ENCODE results near the gene MIDN.

MIDN gene

GRCh38 chr19:1282588-1283206 lies 34.3 kb downstream of the MIDN start:
- no peak for DNase-seq (ENCODE audit: low spot score)

GRCh38 chr19:1283207-1283916 lies 35.0 kb downstream of the MIDN start:
- DNase-seq (ENCODE audit: low spot score), result no peak

DNA sequence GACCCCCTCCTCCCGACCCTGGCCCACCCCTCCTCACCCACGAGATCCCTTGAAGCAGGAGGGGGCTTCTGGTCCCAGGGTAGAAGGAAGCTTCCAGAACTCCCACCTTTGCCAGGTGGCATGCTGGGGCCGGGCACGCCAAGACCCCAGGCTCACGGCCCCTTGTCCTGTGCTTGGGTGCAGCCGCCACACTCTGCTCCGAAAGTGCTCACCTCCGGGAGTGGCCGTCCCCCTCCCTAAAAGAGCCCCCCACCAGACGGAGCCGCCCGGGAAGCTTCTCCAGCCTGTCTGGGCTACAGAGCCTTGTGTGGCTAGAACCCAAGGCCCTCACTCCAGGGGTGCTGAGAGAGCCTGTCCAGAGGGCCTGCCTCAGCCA lies 35.5 kb downstream of the MIDN start:
- no peak for DNase-seq (ENCODE audit: low spot score)

GRCh38 chr19:1284293-1284978 lies 36.1 kb downstream of the MIDN start:
- no peak for DNase-seq (ENCODE audit: low spot score)

- DNase-seq (ENCODE audit: low spot score), result no peak
These were observed 36.8 kb downstream of the MIDN start for GRCh38 chr19:1284979-1285736.

- no peak for DNase-seq (ENCODE audit: low spot score)
These were observed 37.5 kb downstream of the MIDN start, which contains the start of gene EFNA2 for GRCh38 chr19:1285737-1286360. TSS of gene EFNA2 (plus strand) at chr19:1285873. CDS start at chr19:1286169, 296 bp downstream.

GRCh38 chr19:1286487-1287353 lies 38.3 kb downstream of the MIDN start:
- DNase-seq (ENCODE audit: low spot score), result no peak

DNA sequence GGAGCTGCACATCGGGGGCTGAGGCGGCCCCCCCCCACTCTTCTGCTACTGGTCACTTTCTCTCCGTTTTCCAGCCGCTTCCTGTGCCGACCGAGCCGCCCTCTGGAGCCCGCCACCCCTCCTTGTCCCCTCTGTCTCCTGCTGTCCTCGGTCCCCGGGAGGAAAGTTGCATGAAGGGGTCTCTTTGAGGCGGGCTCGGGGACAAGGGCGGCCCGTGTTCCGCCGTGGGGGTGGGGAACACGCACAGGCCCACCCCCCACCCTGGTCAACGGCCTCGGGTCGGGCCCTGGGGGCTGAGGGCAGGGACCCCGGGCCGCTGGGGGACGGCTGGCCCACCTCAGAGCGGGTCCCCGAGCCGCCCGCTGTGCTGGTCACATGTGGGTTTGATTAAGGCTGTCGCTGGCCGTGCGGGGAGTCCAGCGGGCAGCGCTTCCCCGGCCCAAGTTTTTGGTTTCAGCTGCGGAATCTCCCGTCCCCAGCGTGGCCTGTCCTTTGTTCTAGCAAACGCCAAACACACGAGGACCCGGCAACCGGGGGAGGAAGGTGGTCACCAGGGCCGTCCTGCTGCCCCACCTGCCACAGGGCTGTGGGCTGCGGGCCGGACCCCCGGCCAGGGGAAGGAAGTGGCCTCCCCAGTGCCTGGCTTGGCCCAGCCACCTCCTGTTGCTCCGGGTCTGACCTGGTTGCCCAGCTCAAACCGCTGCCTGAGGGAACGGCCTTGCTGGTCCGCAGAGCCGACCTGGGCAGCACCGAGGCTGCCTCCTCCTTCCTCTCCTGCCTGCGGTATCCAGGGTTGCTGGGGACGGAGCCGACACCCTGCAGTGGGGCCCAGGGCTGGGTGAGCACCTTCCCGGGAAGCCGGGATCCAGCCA lies 39.2 kb downstream of the MIDN start:
- DNase-seq (ENCODE audit: low spot score), result no peak

DNA sequence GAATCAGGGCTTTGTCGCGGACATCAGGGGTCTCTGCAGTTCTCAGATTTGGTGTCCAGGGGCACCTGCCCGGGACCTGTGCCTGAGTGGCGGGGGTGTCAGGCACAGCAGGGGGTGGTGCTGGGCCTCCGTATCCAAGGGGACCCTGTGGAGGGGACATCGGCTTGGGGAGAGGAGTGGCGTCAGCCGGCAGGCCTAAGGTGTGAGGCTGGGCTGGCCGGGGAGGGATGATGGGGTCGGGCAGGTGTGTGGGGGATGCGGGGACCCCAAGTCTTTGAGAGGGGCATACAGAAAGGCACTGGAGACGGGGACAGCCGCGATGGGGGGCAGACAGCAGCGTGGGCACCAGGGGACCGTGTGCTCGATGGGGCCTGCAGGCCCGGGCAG lies 39.8 kb downstream of the MIDN start:
- DNase-seq (ENCODE audit: low spot score), result no peak

GRCh38 chr19:1288833-1289685 lies 40.7 kb downstream of the MIDN start:
- no peak for DNase-seq (ENCODE audit: low spot score)

DNA sequence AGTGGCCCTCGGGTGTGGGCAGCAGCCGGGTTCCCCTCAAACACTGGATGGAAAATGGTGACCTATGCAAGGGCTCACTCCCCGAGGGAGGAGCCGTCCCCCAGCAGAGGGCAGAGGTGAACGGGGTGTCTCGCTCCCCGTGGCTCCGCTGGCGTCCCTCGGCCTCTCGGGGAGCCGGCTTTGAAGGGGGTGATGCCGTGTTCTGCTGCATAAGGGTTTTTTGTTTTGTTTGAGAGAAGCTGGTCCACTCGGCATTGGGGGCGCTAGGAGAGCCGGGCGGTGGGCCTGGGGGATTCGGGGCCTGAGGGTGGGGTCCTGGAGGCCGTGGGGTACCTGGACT lies 41.3 kb downstream of the MIDN start:
- no peak for DNase-seq (ENCODE audit: low spot score)

- no peak for DNase-seq (ENCODE audit: low spot score)
These were observed 41.9 kb downstream of the MIDN start for GRCh38 chr19:1290196-1290702.

DNA sequence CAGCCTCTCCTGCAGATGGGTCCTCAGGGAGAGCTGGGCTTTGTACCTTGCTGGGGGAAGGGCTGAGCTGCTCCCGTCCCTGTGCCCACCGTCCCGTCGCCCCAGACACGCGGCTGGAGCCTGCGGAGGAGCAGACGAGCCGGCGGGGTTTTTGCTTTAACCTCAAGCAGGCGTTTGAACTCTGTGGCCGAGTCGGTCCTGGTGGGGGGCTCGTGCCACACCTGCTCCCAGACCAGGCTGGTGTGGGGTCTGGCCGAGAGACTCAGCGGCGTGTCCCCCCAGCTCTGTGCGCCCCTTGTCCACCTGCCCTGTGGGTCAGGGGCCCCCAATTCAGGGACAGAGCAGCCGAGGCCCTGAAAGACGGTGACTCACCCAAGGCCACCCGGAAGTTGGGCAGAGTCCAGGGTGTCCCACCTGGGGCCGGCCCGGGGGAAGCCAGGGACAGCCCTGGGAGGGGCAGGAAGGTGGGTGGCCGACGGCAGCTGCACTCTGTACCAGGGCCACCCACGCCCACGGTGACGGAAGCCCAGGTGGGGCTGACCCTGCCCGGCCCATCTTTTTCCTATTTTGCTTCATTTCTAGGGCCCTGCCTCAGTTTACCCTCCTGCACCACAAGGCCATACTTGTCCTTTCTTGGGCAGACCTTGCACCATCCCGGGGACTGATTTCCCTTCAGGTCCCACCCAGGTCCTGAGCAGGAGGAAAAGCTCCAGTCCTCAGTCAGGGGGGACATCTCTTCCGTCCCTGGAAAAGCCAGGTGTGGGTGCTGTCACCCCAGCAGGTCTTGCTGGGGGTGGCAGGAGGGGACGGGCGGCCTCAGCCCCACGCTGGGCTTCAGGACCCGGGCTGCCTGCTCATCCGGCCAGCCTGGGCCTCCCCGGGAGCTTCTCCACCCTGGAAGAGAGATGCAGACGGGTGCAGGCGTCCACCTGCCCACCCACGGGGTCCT lies 42.6 kb downstream of the MIDN start:
- no peak for DNase-seq (ENCODE audit: low spot score)

DNA sequence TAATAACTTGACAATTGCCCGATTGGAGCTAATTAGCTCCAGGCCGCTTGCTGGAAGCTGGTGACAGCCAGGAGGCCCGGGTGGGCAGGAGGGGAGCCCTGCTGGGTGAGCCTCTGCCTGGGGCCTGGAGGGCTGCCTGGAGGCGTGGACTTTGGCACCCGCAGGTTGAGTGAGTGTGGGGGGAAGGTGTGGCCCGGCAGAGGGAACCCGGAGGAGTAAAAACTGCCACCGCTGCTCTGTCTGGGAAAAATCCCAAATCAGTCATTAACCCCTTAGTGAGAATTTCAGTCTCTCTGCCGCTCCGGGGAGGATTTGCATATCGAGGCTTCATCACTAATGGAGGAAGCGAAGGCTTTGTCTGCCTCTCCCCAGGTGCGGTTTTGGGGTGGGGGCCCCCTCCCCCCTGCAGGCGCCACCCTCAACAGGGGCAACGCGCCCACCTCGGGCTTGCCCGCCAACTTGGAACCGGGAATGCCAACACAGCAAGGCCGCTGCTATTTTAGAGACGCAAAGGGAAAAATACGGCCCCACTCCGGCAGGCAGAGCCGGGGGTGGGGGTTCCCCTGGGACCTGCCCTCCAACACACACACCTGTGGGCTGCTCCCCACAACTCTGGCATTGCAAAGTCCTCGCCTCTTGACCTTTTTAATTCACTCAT lies 43.5 kb downstream of the MIDN start:
- no peak for DNase-seq (ENCODE audit: low spot score)

DNA sequence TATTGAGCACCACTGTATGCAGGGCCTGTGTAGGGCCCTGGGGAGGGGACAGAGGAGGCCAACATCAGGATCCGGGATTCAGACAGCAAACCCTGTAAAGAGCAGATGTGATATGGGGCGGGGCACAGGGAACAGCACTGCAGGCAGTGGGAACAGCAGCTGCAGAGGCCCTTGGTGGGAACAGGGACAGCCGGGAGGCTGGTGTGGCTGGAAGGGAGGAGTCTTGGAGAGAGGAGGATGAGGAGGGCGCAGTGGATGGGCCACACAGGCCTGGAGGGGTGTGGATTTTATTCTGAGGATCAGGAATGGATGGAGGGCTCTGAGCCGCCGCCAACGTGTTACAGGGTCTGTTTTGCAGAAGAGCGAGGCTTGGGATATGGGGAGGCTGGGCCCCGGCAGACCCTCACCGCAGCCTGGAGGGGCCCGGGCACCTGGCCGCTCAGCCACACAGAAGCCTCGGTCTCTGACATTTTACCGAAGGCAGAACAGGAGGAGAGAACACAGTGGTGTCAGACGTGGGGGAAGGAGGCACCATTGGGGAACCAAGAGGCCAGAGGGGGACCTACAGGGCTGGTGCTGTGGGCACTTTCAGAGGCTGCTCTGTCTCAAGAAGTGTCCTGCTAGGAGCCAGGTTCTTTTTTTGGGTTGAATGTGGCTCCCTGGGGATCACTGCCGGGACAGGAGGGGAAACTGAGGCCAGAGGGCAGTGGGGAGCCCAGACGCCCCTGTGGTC lies 44.2 kb downstream of the MIDN start:
- no peak for DNase-seq (ENCODE audit: low spot score)

GRCh38 chr19:1293782-1294604 lies 45.6 kb downstream of the MIDN start:
- DNase-seq (ENCODE audit: low spot score), result no peak

Measured in CD4-positive, alpha-beta T cell treated with Interleukin-6 at 100 ng/mL for 8 hours (primary cell).